K562 (cell line): ENCODE data around the gene RNPEPL1. TPM values are rescaled to one million over a fixed set of nuclear protein-coding genes. Genes with fewer than 3 reads are reported as not detected.

Experiments
- CBX5 ChIP-seq: IDR thresholded peaks from 2 replicates; pipeline ENCODE4 v1.6.1; 2014; ENCODE audit warnings: low read depth, borderline replicate concordance
- MGA ChIP-seq: fragments of 450-650 bp; IDR thresholded peaks from 2 replicates; pipeline ENCODE4 v1.6.1; 2016; ENCODE audit warnings: mild to moderate bottlenecking, moderate library complexity
- MLLT1 ChIP-seq, 2 experiments: fragments of 450-650 bp; IDR thresholded peaks; 2 replicates each; pipeline ENCODE4 v1.6.1; 2016
- NR0B1 ChIP-seq: fragments of 450-650 bp; IDR thresholded peaks from one replicate; pipeline ENCODE4 v1.6.1; 2018; ENCODE audit warnings: mild to moderate bottlenecking, moderate library complexity; ENCODE audit not compliant: partially characterized antibody
- PHTF2 ChIP-seq: fragments of 250-450 bp; sonication (Bioruptor Pico); IDR thresholded peaks from 2 replicates; pipeline ENCODE4 v1.5.0; 2021; ENCODE audit warnings: mild to moderate bottlenecking
- SAFB ChIP-seq: fragments of 200-400 bp; formaldehyde crosslinking; IDR thresholded peaks from 2 replicates; pipeline ENCODE4 v1.6.1; 2017; ENCODE audit warnings: low read depth, low read length, borderline replicate concordance
- ZNF124 ChIP-seq: sonication (generic); formaldehyde crosslinking; IDR thresholded peaks from 2 replicates; pipeline ENCODE4 v1.8.1; 2022; ENCODE audit warnings: missing genetic modification reagents
- ZNF740 ChIP-seq, 3 experiments: fragments of 200-800 bp in 1 of 3; sonication (Bioruptor generic) in 1 of 3; sonication (generic) in 1 of 3; formaldehyde crosslinking in 1 of 3; IDR thresholded peaks; 2 replicates each; pipeline versions ENCODE4 v1.6.1 to v1.8.0; 2016 to 2022; ENCODE audit warnings: mild to moderate bottlenecking in 2 of 3, missing compliant biosample characterization in 2 of 3, missing genetic modification characterization in 2 of 3, missing genetic modification reagents in 1 of 3
- polyA plus RNA-seq, 8 experiments: library from polyadenylated mRNA; depleted of rRNA in 4 of 8; stranded (reverse) in 5 of 8; unstranded in 3 of 8; fragments of >200 nt; fragmentation: Nextera tagmentation in 2 of 8; fragmentation: Illumina TruSeq in 1 of 8; extraction: Ambion mirVana in 2 of 8; extraction: Trizol in 1 of 8; gene quantifications; 2 replicates each; pipeline versions ENCODE4 v1.2.1 to v1.2.3, GENCODE V29; 2011 to 2014; ENCODE audit warnings: inconsistent platforms in 1 of 8, missing spikeins in 1 of 8
- total RNA-seq, 7 experiments: library from RNA; depleted of rRNA in 6 of 7; stranded (reverse); fragments of >200 nt in 6 of 7; fragmentation: Illumina TruSeq in 2 of 7; extraction: Trizol in 2 of 7; gene quantifications; 2 replicates each; pipeline versions ENCODE4 v1.2.1 to v1.2.3, GENCODE V29; 2011 to 2021; ENCODE audit warnings: low replicate concordance in 1 of 7

RNPEPL1 gene
- total and polyA plus RNA-seq, 9 of the 15 experiments (the other 6 are each of a cell fraction or from before 2014, with no cell fraction given) = 0.07 to 38.7 (median 5.6) TPM

- TF ChIP-seq MGA = no peak
- TF ChIP-seq CBX5 = no peak
- TF ChIP-seq ZNF124 (CRISPR knock-in tag) = no peak
- TF ChIP-seq SAFB = no peak
- TF ChIP-seq MLLT1 (IDR thresholded peaks at IDR 0.05) = no peak
- no peak for TF ChIP-seq NR0B1
- no peak for TF ChIP-seq ZNF740 (CRISPR knock-in tag; IDR thresholded peaks at IDR 0.05)
- no peak for TF ChIP-seq ZNF740 (tag; IDR thresholded peaks at IDR 0.05)
- no peak for TF ChIP-seq PHTF2 (CRISPR knock-in tag)
Measured at GRCh38 chr2:240593026-240593702, 24.9 kb downstream of the RNPEPL1 start (continued).
